Measurements from ENCODE around the gene SF3B5. TPM values are rescaled to one million over a fixed set of nuclear protein-coding genes. Genes with fewer than 3 reads are reported as not detected.

Gene SF3B5
- total and polyA plus RNA-seq, 2 experiments from 2014 or later: 151 to 183 TPM

- Histone ChIP-seq H3K4me1 (ENCODE audit: insufficient read depth) (no peaks in the 10 kb centered on the region), H3K27ac (ENCODE audit: low read depth) (no peak overlapping the region), H4K20me1 (replicated peaks; ENCODE audit: insufficient read depth) (no peaks in the 10 kb centered on the region), H3K4me3 (no peak overlapping the region), H3K79me2 (replicated peaks; ENCODE audit: insufficient read depth) (no peaks in the 10 kb centered on the region), H3F3A (replicated peaks; ENCODE audit: low read depth) (no peaks in the 10 kb centered on the region), H3K9me2 (ENCODE audit: insufficient read depth) (no peaks in the 10 kb centered on the region), H3K4me2 (no peak overlapping the region), H3K27me3 (ENCODE audit: insufficient read depth) (no peaks in the 10 kb centered on the region), H2AFZ (no peak overlapping the region), H3K36me3 (ENCODE audit: insufficient read depth) (no peaks in the 10 kb centered on the region)
- H3K4me3 Mint-ChIP-seq: no peak overlapping the region
- ATAC-seq (no peak), DNase-seq (ENCODE audit: low spot score) (no peak)
- peaks cover 4% of the 10 kb centered on the region for H3K27me3 Mint-ChIP-seq (ENCODE audit: insufficient read depth, low read depth, poor library complexity)
- H3K27ac Mint-ChIP-seq: no peak overlapping the region
- TF ChIP-seq ZNF114 (CRISPR knock-in tag; IDR thresholded peaks at IDR 0.05): no peak
- no peak for TF ChIP-seq NANOG (IDR thresholded peaks at IDR 0.05; ENCODE audit: borderline replicate concordance)
- no peak for TF ChIP-seq JUNB (IDR thresholded peaks at IDR 0.05; ENCODE audit: unreplicated experiment)
- no peak for TF ChIP-seq ZNF331 (CRISPR knock-in tag; IDR thresholded peaks at IDR 0.05; ENCODE audit: low read depth)
- TF ChIP-seq, protein P1, sequence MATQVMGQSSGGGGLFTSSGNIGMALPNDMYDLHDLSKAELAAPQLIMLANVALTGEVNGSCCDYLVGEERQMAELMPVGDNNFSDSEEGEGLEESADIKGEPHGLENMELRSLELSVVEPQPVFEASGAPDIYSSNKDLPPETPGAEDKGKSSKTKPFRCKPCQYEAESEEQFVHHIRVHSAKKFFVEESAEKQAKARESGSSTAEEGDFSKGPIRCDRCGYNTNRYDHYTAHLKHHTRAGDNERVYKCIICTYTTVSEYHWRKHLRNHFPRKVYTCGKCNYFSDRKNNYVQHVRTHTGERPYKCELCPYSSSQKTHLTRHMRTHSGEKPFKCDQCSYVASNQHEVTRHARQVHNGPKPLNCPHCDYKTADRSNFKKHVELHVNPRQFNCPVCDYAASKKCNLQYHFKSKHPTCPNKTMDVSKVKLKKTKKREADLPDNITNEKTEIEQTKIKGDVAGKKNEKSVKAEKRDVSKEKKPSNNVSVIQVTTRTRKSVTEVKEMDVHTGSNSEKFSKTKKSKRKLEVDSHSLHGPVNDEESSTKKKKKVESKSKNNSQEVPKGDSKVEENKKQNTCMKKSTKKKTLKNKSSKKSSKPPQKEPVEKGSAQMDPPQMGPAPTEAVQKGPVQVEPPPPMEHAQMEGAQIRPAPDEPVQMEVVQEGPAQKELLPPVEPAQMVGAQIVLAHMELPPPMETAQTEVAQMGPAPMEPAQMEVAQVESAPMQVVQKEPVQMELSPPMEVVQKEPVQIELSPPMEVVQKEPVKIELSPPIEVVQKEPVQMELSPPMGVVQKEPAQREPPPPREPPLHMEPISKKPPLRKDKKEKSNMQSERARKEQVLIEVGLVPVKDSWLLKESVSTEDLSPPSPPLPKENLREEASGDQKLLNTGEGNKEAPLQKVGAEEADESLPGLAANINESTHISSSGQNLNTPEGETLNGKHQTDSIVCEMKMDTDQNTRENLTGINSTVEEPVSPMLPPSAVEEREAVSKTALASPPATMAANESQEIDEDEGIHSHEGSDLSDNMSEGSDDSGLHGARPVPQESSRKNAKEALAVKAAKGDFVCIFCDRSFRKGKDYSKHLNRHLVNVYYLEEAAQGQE (IDR thresholded peaks at IDR 0.05; ENCODE audit: unreplicated experiment): no peak
- no peaks in the 10 kb centered on the region for H3K36me3 Mint-ChIP-seq (ENCODE audit: low read depth)
- no peaks in the 10 kb centered on the region for H3K9me3 Mint-ChIP-seq
- no peaks in the 10 kb centered on the region for H3K4me1 Mint-ChIP-seq
Measured at GRCh38 chr6:144139817-144140216, 44.4 kb upstream of the SF3B5 start.

DNA sequence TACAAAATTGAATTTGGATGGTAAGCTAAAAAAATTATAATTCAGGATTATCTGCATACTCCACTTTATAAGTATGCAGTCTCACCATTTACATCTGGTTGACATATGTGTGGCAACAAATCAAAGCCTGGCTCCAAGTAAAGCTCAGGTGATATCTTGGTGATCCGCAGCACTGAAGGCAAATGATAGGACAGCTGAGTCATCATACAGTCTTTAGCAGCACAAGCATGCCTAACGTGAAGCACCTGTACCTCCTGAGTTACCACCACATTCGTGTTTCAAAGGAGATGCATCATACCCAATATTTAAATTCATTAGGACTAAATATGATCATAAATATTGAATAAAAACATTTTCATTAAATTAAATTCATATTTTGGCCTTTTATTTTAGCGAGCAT lies 43.2 kb upstream of the SF3B5 start:
- Mint-ChIP-seq H3K27ac (no peak overlapping the region), H3K36me3 (ENCODE audit: low read depth) (no peaks in the 10 kb centered on the region), H3K27me3 (ENCODE audit: insufficient read depth, low read depth, poor library complexity) (peaks cover 4% of the 10 kb centered on the region), H3K9me3 (no peaks in the 10 kb centered on the region), H3K4me3 (no peak overlapping the region), H3K4me1 (no peaks in the 10 kb centered on the region)
- H3K4me3 ChIP-seq: no peak overlapping the region
- H3K9me2 ChIP-seq (ENCODE audit: insufficient read depth): no peaks in the 10 kb centered on the region
- H3K27ac ChIP-seq (ENCODE audit: low read depth): no peak overlapping the region
- H3K36me3 ChIP-seq (ENCODE audit: insufficient read depth): no peaks in the 10 kb centered on the region
- H3K27me3 ChIP-seq (ENCODE audit: insufficient read depth): no peaks in the 10 kb centered on the region
- H3K79me2 ChIP-seq (replicated peaks; ENCODE audit: insufficient read depth): no peaks in the 10 kb centered on the region
- H2AFZ ChIP-seq: no peak overlapping the region
- no peaks in the 10 kb centered on the region for H3K4me1 ChIP-seq (ENCODE audit: insufficient read depth)
- DNase-seq (ENCODE audit: low spot score) (no peak), ATAC-seq (no peak)
- no peaks in the 10 kb centered on the region for H4K20me1 ChIP-seq (replicated peaks; ENCODE audit: insufficient read depth)
- no peak overlapping the region for H3K4me2 ChIP-seq
- H3F3A ChIP-seq (replicated peaks; ENCODE audit: low read depth): no peaks in the 10 kb centered on the region
- TF ChIP-seq ZNF331 (CRISPR knock-in tag; IDR thresholded peaks at IDR 0.05; ENCODE audit: low read depth): no peak
- no peak for TF ChIP-seq ZNF114 (CRISPR knock-in tag; IDR thresholded peaks at IDR 0.05)
- TF ChIP-seq ZNF462 (CRISPR knock-in tag; IDR thresholded peaks at IDR 0.05): no peak
- TF ChIP-seq, protein P1 (IDR thresholded peaks at IDR 0.05; ENCODE audit: unreplicated experiment): no peak
- no peak for TF ChIP-seq EZH2 (IDR thresholded peaks at IDR 0.05; ENCODE audit: low read depth, unreplicated experiment)
- TF ChIP-seq STAT1 (IDR thresholded peaks at IDR 0.05; ENCODE audit: unreplicated experiment): no peak
- no peak for TF ChIP-seq NANOG (IDR thresholded peaks at IDR 0.05; ENCODE audit: borderline replicate concordance)
- TF ChIP-seq JUNB (IDR thresholded peaks at IDR 0.05; ENCODE audit: unreplicated experiment): no peak

Data from GM23338 (cell line).